Activated CD4-positive, alpha-beta T cell treated with anti-CD3 and anti-CD28 coated beads for 24 hours (primary cell): ENCODE data around the gene MAPK12.

ENCODE experiments used
- DNase-seq, 2 donors: peaks; one replicate each; pipeline ENCODE4 v3.0.0-alpha.2; 2020; ENCODE audit warnings: low read depth in 2 of 2

MAPK12 gene

DNA sequence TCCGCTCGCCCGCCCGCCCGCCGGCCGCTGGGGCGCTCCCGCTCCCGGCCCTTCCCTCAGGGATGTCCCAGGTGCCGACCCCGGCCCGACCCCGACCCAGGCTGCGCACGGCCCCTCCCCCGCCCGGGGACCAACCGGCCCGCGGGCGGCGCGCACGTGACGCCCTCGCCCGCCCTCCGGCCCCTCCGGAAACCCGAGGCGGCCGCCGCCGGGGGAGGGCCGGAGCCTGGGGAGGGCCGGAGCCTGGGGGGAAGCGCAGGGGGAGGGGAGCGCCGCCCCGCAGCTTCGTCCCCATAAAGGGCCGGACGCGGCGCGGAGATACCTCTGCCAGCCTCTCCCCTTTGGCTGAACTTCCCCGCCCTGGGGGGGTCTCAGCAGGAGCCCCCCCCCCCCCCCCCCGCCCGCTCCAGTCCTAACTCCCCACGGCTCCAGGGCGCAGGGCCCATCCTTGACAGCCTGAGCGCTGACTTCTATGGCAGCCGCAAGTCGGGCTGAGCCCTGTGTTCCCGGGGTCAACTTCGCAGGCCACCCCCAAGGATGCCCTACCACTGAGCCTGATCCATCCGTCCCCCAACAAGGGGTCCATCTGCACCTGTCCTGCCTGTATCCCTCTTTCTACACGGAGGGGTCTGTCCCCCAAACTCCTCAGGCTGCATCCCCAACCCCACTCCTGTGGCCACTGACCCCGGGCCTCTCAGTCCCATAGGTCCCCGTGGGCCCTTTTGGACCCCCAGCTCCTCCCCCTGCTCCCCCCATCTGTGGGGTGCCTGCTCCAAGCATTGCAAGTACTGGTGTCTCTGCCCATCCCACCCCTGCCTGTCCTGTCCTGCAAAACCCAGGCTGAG lies at the start of gene MAPK12:
TSS of gene MAPK12 (minus strand) at position 69 of the 845 bp plus-strand sequence. CDS start 174 bp downstream, outside the sequence.
- no peak for DNase-seq

DNA sequence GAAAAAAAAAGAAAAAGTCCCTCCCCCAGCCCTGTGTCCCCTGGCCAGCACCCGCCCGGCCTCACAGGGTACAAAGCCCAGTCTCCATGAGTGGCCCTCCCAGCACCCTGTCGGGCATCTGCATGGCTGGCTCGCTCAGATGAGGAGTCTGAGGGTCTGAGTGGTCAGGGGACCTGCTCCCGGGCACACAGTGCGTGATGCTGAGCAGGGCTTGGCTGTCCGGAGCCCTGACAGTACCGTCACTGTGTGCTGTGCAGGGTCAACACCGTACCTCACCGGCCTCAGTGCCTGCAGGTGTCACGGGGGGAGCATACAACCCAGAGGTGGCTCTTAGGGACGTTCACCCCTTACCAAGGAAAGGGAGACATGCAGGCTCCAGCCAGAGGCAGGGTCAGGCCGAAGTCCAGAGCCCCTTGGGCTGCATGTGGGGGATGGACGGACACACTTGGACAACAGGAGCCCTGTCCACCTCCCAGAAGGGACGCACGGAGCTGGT lies 49.5 kb upstream of the MAPK12 start:
- DNase-seq = no peak

GRCh38 chr22:50310031-50310722 lies 48.7 kb upstream of the MAPK12 start:
- DNase-seq = no peak

DNA sequence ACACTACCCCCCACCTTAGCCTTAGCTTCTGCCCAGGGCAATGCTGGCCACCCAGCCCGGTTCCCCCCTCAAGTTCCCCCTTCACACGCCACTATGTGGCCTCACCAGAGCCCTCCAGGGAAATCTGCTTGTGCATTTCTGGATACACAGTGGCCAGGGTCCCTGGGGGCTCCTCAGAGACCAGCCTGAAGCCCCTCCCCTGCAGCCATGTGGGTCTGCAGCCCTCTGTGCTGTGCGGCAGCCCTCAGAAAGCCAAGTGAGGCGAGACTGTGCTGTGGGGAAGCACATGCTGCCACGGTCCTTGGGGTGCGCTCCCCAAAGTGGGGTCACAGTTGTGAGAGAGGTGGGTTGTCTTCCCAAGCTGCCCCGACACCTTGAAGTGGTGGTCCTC lies 48.1 kb upstream of the MAPK12 start:
- DNase-seq = no peak

- no peak for DNase-seq
Observed at GRCh38 chr22:50308986-50309600, 47.6 kb upstream of the MAPK12 start.

GRCh38 chr22:50308597-50308935 lies 47.1 kb upstream of the MAPK12 start:
- DNase-seq = no peak

GRCh38 chr22:50307890-50308596 lies 46.6 kb upstream of the MAPK12 start:
- no peak for DNase-seq

- no peak for DNase-seq
Observed at GRCh38 chr22:50306753-50307749, 45.6 kb upstream of the MAPK12 start, which contains the start of gene PLXNB2. TSS of gene PLXNB2 (minus strand) at chr22:50307646. CDS start at chr22:50290584, 17,062 bp downstream.

DNA sequence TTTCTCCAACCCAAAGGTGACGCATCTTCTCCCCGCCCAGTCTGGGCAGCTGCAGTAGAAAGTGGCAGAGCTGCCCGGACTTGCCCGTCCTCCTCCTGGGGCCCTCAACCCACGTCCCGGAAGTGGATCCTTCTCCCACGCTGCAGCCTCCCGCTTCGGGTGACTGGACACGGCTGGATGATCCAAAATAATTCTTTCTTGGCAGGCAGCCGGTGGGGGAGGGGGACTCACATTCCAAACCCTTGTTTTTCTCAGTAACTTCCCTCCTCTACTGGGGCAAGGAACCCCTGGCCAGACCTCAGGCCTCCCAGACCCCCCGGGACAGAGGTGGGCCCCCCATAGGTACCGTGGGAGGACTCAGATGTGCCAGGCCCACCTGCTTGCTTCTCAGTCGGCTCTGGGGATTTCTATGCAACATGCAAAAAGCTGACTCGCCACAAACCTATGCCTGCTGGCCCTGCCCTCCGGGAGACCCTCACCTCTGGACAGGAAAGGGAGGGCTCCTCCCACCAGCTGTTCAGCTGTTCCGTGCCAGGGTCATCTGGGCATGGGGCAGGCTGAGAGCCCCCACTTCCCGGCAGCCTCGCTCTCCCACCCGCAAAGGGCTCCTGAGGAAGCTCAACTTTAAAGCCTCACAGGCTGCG lies 44.6 kb upstream of the MAPK12 start:
- no peak for DNase-seq

- no peak for DNase-seq
Observed at GRCh38 chr22:50305393-50305922, 44.0 kb upstream of the MAPK12 start.

DNA sequence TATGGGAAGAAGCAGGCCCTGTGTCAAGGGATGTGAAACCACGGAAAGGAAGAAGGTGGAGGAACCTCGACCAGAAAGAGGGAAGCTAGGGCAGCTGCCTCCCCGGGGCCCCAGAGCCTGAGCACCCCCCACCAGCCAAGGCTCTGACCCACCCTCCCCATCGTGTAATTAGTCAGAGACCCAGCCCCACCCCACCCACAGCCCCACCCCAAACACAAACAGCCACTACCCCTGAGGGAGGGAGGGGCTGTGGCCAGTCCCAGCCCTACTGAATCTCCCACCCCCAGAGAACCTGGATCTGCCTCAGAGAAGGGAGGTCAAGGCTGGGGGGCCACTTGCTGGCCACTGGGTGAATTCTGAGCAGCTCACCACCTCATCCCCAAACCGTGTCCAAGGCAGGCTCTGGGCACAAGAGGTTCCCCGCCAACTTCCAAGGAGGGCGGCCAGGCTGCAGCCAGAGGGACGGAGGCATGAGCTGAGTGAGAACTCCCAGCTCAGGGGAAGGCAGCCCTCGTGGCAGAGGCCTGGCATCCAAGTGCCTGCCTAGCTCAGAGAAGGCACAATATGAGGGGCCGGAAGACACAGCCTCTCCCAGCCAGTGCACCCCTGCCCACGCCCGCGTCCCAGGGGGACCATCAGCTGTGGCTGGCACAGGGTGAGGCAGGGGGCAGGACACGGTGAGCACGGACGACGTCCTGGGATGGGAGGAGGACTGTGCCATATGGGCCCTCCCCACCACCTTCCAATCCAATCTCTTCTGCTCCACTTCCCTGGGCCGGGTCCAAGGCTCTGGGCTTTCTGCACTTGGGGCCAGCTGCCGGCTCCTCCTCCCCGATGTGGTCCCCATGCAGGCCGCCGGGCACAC lies 43.3 kb upstream of the MAPK12 start:
- no peak for DNase-seq

DNA sequence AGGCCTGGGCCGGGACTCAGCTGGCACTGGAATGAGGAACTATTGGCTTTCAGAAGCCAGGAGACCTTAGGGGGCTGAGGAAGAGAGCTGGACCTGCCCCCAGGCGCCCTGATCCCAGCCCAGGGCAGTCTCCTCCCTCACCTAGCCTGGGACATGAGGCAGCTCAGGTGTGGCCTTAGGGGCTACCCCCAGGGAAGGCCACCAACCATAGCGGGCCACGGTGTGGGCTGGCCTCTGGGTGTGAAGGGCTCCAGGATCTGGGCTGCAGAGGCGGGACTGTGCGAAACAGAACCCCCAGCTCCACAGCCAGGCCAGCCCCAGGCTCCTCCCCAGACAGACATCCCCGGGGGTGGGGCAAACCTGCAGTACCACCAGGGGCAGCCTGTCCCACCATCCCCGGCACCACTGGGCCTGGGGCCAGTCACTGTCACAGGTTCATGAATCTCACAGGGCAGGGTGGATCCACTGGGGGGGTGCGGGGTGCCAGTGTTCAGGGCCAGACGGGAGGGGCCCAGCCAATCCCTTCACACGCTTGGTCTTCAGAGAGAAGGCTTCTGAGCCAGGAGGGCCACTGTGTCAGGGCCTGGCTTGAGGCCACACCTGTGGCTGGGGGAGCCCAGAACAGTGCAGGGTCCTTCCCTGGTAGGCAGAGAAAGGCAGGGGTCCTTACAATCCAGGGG lies 42.5 kb upstream of the MAPK12 start:
- DNase-seq = no peak

DNA sequence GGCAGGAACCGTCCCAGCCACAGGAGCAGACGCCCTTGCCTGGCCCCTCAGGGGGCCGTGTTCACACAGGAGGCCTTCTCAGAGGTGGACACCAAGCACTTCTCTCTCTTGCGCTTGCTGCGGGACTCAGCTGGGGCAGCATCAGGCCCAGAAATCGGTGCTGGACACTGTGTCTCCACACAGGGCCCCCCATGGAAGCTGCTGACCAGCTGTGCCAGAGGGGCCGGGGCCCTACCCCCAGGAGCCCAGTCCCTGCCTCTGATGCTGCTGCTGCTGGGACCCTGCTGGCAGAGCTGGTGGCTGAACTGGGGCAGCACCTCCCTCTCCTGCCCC lies 42.0 kb upstream of the MAPK12 start:
- DNase-seq = no peak

DNA sequence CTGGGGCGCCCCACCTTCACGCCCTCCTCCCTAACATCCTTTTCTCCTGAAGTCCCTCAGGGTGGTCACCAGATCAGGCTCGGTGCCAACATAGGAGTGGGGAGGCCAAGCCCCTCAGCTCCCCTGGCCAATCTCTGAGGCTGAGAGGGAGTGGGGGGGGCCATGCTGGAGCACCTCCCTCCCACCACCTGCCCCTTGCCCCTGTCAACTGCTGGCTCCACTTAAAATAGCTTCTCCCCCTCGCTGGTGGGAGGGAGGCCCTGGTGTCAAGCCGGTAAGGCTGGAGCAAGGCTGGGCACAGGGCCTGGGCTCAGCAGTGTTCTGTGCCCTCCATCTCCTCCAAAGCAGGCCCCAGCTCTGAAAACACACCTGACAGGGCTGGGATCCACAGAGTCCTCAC lies 41.1 kb upstream of the MAPK12 start:
- DNase-seq = no peak

- DNase-seq = no peak
Observed at GRCh38 chr22:50302041-50302541, 40.6 kb upstream of the MAPK12 start.

GRCh38 chr22:50301581-50301991 lies 40.1 kb upstream of the MAPK12 start:
- DNase-seq = no peak

GRCh38 chr22:50300620-50301257 lies 39.3 kb upstream of the MAPK12 start:
- DNase-seq = no peak
